Stimulated activated CD8-positive, alpha-beta memory T cell treated with anti-CD3 and anti-CD28 coated beads, Interleukin-7, amount 100 ng/mL, for 4 hours (primary cell): ENCODE measurements around the gene GDNF.
"Not testable (repeated sequence)": the region's sequence is repeated elsewhere in the genome, so short reads cannot be mapped to it uniquely, and the experiment has no call there.

Experiments used
- DNase-seq, 2 donors: peaks; one replicate each; pipeline ENCODE4 v3.0.0-alpha.2; 2020; ENCODE audit warnings: low read depth in 2 of 2

The GDNF gene

GRCh38 chr5:37816331-37816730 lies 23.5 kb downstream of the GDNF start:
- no peak for DNase-seq

GRCh38 chr5:37815913-37816312 lies 23.9 kb downstream of the GDNF start:
- DNase-seq, result no peak

- no peak for DNase-seq
Measured at GRCh38 chr5:37814699-37815098, 25.1 kb downstream of the GDNF start.

- DNase-seq, result no peak
Measured at GRCh38 chr5:37812365-37812764, 27.5 kb downstream of the GDNF start.

GRCh38 chr5:37811866-37812265 lies 28.0 kb downstream of the GDNF start:
- no peak for DNase-seq

GRCh38 chr5:37810311-37810710 lies 29.5 kb downstream of the GDNF start:
- DNase-seq, result no peak

GRCh38 chr5:37808945-37809344 lies 30.9 kb downstream of the GDNF start:
- no peak for DNase-seq

GRCh38 chr5:37807621-37808301 lies 32.1 kb downstream of the GDNF start:
- no peak for DNase-seq

GRCh38 chr5:37807015-37807414 lies 32.8 kb downstream of the GDNF start:
- DNase-seq, result no peak

GRCh38 chr5:37806476-37806875 lies 33.4 kb downstream of the GDNF start:
- no peak for DNase-seq

GRCh38 chr5:37806016-37806415 lies 33.8 kb downstream of the GDNF start:
- DNase-seq, result no peak

- no peak for DNase-seq
Measured at GRCh38 chr5:37804401-37804800, 35.4 kb downstream of the GDNF start.

GRCh38 chr5:37803487-37803886 lies 36.4 kb downstream of the GDNF start:
- no peak for DNase-seq

GRCh38 chr5:37801521-37801920 lies 38.3 kb downstream of the GDNF start:
- DNase-seq, result no peak

- DNase-seq, result no peak
Measured at GRCh38 chr5:37799865-37800421, 39.9 kb downstream of the GDNF start.

- DNase-seq, result not testable (repeated sequence)
Measured at GRCh38 chr5:37796435-37796834, 43.4 kb downstream of the GDNF start.

GRCh38 chr5:37795292-37795691 lies 44.5 kb downstream of the GDNF start:
- not testable (repeated sequence) for DNase-seq

GRCh38 chr5:37792975-37793631 lies 46.7 kb downstream of the GDNF start:
- no peak for DNase-seq

- DNase-seq, result no peak
Measured at GRCh38 chr5:37791321-37791720, 48.5 kb downstream of the GDNF start.

GRCh38 chr5:37789991-37790390 lies 49.9 kb downstream of the GDNF start:
- no peak for DNase-seq

- DNase-seq, result no peak
Measured at GRCh38 chr5:37787742-37788141, 52.1 kb downstream of the GDNF start.

GRCh38 chr5:37786862-37787519 lies 52.9 kb downstream of the GDNF start:
- DNase-seq, result no peak

- DNase-seq, result no peak
Measured at GRCh38 chr5:37786416-37786815, 53.4 kb downstream of the GDNF start.
